ENCODE data around the gene TAC1. TPM values are rescaled to one million over a fixed set of nuclear protein-coding genes. Genes with fewer than 3 reads are reported as not detected.

Gene TAC1
- total RNA-seq, 1 donor from 2014 or later: not detected

DNA sequence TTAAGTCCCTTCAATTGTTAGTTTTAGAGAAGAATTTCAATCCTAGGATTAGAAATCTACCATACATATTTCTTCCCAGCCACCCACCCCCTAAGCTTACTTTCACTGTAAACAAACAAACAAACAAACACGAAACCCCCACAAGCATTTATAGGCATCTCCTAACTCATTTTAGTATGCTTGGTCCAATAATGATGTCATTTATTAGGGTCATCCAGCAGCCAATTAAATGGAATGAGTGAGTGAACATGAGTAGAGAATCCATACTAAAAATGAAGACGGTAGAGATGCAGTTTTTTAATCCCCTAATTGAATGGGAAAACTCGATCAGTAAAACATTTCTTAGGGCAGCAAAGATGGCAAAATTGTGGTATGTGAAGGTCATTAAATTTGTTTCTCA is 3.2 kb downstream of the TAC1 start:
- Histone ChIP-seq H3K4me3 (no peak overlapping the region), H3K4me1 (peaks cover 19% of the 10 kb centered on the region), H3K36me3 (no peaks in the 10 kb centered on the region), H3K27me3 (ENCODE audit: low read depth) (peaks cover 90% of the 10 kb centered on the region), H3K9me3 (replicated peaks) (no peaks in the 10 kb centered on the region), H3K27ac (replicated peaks) (no peak overlapping the region)
- no peak for DNase-seq
- intact Hi-C loops (cut with micrococcal nuclease): no loop called here
- TF ChIP-seq, protein P1, sequence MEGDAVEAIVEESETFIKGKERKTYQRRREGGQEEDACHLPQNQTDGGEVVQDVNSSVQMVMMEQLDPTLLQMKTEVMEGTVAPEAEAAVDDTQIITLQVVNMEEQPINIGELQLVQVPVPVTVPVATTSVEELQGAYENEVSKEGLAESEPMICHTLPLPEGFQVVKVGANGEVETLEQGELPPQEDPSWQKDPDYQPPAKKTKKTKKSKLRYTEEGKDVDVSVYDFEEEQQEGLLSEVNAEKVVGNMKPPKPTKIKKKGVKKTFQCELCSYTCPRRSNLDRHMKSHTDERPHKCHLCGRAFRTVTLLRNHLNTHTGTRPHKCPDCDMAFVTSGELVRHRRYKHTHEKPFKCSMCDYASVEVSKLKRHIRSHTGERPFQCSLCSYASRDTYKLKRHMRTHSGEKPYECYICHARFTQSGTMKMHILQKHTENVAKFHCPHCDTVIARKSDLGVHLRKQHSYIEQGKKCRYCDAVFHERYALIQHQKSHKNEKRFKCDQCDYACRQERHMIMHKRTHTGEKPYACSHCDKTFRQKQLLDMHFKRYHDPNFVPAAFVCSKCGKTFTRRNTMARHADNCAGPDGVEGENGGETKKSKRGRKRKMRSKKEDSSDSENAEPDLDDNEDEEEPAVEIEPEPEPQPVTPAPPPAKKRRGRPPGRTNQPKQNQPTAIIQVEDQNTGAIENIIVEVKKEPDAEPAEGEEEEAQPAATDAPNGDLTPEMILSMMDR (IDR thresholded peaks at IDR 0.05; ENCODE audit: borderline replicate concordance): no peak

DNA sequence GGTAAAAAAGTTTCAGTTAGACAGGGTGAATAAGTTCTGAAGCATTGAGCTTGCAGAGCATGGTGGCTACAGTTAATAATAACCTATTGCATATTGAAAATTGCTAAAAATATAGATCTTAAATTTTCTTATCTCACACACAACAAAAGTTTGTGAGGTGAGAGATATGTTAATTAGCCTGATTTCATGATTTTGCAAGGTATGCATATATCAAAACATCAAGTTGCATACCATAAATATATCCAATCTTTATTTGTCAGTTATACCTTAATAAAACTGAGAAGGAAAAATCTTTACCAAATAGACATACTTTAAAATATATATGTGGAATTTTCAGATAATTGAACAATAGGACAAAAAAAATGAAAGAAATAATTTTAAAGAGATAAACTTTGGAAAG is 16.6 kb downstream of the TAC1 start:
- no peaks in the 10 kb centered on the region for H3K36me3 ChIP-seq
- no peaks in the 10 kb centered on the region for H3K4me1 ChIP-seq
- H3K4me3 ChIP-seq: no peak overlapping the region
- no peak overlapping the region for H3K27ac ChIP-seq (replicated peaks)
- no peaks in the 10 kb centered on the region for H3K27me3 ChIP-seq (ENCODE audit: low read depth)
- intact Hi-C loops (cut with micrococcal nuclease): no loop called here
- DNase-seq: no peak
- TF ChIP-seq, protein P1 (IDR thresholded peaks at IDR 0.05; ENCODE audit: borderline replicate concordance): no peak
- peaks cover 15% of the 10 kb centered on the region for H3K9me3 ChIP-seq (replicated peaks)

DNA sequence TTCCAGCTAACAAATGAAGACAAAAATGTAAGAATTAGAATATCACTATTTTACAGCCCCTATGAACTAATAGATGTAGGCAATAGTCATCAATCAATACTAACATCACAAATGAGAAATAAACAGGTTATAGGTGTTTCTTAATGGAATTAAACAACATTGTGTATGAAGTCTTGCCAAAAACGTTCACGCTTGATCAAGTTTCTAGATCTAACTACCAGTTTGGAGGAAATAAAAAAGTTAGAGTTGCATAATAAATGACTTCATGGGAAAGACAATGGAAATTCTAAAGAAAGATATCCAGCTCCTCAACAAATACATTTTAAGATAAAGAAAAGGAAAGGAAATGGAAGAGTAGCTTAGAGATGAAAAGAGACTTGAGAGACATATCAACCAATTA is 19.7 kb downstream of the TAC1 start:
- TF ChIP-seq, protein P1 (IDR thresholded peaks at IDR 0.05; ENCODE audit: borderline replicate concordance): no peak
- intact Hi-C loops (cut with micrococcal nuclease): no loop called here
- no peaks in the 10 kb centered on the region for H3K27me3 ChIP-seq (ENCODE audit: low read depth)
- peaks cover 11% of the 10 kb centered on the region for H3K9me3 ChIP-seq (replicated peaks)
- no peak overlapping the region for H3K4me3 ChIP-seq
- DNase-seq: no peak
- H3K27ac ChIP-seq (replicated peaks): no peak overlapping the region
- H3K36me3 ChIP-seq: no peaks in the 10 kb centered on the region
- no peaks in the 10 kb centered on the region for H3K4me1 ChIP-seq

GRCh38 chr7:97752215-97752614 is 20.3 kb downstream of the TAC1 start:
- DNase-seq: no peak
- no peak overlapping the region for H3K27ac ChIP-seq (replicated peaks)
- H3K27me3 ChIP-seq (ENCODE audit: low read depth): no peaks in the 10 kb centered on the region
- H3K4me3 ChIP-seq: no peak overlapping the region
- H3K9me3 ChIP-seq (replicated peaks): peaks cover 10% of the 10 kb centered on the region
- TF ChIP-seq, protein P1 (IDR thresholded peaks at IDR 0.05; ENCODE audit: borderline replicate concordance): no peak
- intact Hi-C loops (cut with micrococcal nuclease): no loop called here
- H3K36me3 ChIP-seq: no peaks in the 10 kb centered on the region
- no peaks in the 10 kb centered on the region for H3K4me1 ChIP-seq

DNA sequence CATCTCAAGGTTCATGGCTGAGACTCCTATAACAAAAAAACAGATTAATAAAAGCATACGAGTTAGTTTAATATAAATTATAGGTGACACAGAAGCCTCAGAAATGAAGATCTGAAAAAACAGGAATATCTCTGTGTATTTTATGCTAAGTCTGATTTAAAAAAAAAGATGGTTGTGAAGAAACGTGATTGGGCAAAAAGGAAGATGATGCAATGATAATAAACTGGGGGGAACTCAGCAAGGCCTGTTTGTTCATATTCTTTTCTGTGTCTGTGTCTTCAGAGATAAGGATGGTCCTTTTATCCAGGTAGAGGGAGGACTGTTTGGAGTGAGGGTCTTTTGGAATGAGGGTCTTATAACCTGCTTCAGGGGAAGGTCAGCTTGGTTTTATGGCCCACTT is 25.9 kb downstream of the TAC1 start:
- TF ChIP-seq, protein P1 (IDR thresholded peaks at IDR 0.05; ENCODE audit: borderline replicate concordance): no peak
- H3K9me3 ChIP-seq (replicated peaks): no peaks in the 10 kb centered on the region
- H3K36me3 ChIP-seq: no peaks in the 10 kb centered on the region
- no peaks in the 10 kb centered on the region for H3K4me1 ChIP-seq
- no peak for DNase-seq
- intact Hi-C loops (cut with micrococcal nuclease): no loop called here
- no peak overlapping the region for H3K4me3 ChIP-seq
- no peaks in the 10 kb centered on the region for H3K27me3 ChIP-seq (ENCODE audit: low read depth)
- no peak overlapping the region for H3K27ac ChIP-seq (replicated peaks)

DNA sequence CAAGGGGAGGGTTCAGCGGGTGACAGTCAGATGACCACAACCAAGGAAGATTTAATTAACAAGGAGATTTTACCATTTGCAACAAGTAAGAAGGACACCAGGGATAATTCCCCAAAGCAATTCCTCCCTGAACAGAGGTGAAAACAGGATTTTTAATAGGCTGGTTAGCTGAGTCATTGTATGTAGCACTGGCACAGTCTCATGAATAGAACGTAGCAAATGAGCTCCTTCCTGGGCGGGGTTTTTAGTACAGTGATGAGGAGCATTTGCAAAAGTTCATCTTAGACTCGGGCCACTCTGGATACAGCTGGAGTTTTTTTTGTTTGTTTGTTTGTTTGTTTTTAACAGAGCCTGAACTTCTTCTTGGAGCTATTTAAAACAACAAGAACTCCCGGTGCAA is 39.0 kb downstream of the TAC1 start:
- DNase-seq: no peak
- no peaks in the 10 kb centered on the region for H3K4me1 ChIP-seq
- H3K27me3 ChIP-seq (ENCODE audit: low read depth): no peaks in the 10 kb centered on the region
- no peak overlapping the region for H3K4me3 ChIP-seq
- no peak overlapping the region for H3K27ac ChIP-seq (replicated peaks)
- no peaks in the 10 kb centered on the region for H3K36me3 ChIP-seq
- TF ChIP-seq, protein P1 (IDR thresholded peaks at IDR 0.05; ENCODE audit: borderline replicate concordance): no peak
- H3K9me3 ChIP-seq (replicated peaks): no peaks in the 10 kb centered on the region
- intact Hi-C loops (cut with micrococcal nuclease): no loop called here
